NCI-H1092 treated with DMSO at 0.1 percent for 48 hours (cell line): ENCODE measurements around the gene MMP1.

Experiments
- DNase-seq: peaks from one replicate; lab custom pipeline; 2025; lab: John Stamatoyannopoulos, UW

Gene MMP1

DNA sequence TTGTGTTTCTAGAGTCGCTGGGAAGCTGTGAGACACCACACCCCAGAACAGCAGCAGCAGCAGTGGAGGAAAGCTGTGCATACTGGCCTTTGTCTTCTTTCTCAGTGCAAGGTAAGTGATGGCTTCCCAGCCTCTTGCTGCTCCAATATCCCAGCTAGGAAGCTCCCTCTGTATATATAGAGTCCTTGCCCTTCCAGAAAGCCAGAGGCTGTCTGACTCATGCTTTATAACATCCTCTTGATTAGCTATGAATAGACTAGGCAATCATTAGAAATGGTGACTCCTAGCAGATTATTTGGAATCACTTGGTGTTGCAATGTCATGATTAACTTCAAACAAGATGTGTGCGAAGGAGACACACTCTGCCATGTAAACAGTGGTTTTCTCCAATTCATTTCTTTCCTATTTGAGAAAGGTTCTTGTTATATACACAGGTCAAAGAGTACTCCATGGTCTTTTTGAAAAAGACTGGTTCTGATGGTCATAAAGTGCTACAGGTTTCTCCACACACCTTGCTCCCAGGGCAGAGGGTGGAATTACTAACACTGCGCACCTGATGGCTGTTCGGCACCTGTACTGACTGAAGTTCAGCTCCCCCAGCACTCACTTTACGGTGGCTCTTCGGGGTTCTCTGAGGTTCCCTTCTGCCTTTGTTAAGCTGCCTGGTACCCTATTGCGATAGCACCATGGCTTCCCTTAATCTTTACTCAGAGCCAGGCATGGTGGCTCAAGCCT lies at the start of gene MMP1:
MMP1 (minus strand) TSS at position 149 of the 735 bp plus-strand sequence; CDS start at position 81, 68 bp downstream.
- DNase-seq = no peak

DNA sequence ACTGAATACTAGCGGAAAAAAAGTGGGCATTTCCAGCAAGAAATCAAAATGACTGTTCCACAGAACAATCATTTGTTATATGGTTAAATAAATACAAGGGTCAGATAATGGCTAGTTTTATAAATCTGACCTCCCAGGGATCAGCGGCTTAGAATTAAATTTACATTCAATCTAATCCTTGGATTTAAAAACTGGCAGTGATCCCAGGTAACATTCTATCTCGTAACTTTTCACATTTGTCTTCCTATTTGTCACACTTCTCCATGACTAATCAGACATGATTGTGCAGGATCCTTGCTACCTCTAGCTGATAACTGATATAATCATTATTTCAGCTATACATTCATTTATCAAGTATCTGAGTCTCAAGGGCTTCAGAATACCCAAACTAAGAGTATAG lies 48.3 kb upstream of the MMP1 start:
- DNase-seq = no peak

DNA sequence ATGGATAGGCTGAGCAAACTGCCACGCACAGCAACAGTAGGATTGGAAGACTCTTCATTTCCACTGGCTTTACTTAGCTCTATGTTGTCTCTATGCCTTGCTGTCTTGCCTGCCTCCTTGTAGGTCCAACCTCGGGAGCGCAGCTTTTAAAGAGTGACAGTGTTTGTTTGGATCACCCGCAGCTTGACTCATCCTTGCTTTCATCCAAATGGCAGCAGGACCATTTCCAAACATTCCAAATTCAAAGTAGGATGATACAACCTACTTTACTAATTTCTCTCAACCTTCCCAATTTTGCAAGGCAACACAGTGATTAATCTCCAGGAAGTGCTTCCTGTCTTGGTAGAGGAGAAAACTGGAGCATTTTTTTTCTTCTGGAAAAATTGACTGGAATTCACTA lies 45.5 kb upstream of the MMP1 start, which contains the start of gene MMP3:
MMP3 (minus strand) TSS at position 121 of the 400 bp plus-strand sequence; CDS start at position 58, 63 bp downstream.
- no peak for DNase-seq

DNA sequence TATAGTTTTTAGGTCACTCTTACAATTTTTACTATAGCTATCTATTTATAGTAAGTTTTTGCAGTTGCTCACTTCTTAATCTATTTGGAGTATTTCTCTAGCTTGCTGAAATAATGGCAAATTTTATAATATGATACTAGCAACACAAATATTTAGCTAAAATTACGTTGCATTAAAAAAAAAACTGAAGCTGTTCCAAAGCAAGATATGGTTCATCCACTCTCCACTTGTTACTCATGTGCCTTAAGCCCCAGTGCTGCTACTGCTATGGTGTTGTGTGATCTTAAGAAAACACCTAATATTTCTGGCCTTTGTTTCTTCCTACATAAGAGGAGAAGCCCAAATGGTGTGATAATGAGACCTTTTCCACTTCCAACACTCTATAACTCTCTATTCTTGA lies 45.0 kb upstream of the MMP1 start:
- no peak for DNase-seq

DNA sequence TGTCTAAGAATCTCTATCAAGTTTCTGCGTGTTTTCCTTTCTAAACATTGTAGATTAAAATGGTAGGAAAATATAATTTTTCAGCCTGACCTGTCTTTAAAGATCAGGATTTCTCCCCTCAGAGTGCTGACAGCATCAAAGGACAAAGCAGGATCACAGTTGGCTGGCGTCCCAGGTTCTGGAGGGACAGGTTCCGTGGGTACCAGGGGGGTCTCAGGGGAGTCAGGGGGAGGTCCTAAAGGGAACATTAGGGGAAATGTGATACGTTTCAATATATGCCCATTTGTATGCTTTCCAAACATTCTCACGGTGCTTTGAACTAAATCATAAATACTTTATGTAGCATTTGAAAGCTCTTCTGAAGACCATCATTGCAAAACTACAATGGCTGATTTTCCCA lies 42.1 kb upstream of the MMP1 start:
- DNase-seq = no peak

DNA sequence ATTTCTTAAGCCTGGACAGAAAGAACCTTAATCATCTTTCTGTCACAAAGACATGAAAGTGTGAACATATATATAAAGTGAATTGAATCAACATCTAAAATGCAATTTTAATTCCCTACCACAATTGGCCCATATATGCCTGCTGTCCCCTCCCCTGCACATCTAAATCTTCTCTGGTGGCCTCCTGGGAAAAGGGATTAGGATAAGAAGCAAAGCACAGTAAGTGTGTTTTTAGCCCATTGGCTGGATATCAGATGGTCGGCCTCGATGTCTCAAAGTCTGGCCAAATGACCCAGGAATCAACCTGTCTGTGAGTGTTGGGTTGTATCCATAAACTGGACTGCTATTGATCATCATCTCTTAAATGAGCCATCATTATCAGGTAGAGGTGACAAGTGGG lies 39.7 kb upstream of the MMP1 start:
- DNase-seq = no peak

DNA sequence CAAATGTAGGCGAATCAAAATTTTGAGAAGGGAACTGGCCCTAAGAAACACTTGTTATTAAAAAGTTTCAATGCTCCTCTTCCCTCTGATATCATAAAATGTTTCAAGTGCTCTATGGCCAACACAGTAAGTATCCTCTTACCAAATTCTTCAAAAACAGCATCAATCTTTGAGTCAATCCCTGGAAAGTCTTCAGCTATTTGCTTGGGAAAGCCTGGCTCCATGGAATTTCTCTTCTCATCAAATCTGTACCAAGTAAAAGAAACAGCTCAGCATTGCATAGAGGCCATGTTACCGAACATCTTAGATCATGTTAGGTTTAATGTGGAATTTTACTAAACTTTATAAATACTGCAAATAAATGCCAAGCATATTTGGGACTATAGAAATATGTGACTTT lies 39.2 kb upstream of the MMP1 start:
- no peak for DNase-seq

DNA sequence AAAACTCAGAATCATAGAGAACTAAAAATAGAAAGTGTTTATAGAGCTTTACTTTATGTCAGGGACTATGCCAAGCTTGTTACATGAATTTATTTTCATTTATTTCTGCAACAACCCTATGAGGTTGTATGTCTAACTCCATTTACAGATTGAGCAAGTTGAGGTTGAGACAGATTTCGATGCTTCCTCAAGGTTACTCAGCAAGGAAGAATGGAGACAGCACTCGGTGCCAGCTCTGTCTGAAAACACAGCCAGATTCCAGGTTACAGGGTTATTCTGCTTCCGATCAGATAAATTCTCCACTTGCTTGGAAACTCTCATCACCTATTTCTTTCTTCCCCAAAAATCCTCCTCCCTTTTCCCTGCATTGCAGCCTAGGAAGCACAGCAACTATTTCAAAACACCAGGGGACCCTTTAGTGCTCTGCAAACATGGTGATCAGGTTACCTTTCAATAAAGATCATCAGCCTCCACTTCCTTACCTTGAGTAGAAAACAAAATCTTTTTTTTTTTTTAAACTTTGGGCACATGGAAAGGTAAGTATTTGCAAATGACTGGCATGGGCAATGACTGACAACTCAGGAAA lies 38.4 kb upstream of the MMP1 start:
- no peak for DNase-seq

DNA sequence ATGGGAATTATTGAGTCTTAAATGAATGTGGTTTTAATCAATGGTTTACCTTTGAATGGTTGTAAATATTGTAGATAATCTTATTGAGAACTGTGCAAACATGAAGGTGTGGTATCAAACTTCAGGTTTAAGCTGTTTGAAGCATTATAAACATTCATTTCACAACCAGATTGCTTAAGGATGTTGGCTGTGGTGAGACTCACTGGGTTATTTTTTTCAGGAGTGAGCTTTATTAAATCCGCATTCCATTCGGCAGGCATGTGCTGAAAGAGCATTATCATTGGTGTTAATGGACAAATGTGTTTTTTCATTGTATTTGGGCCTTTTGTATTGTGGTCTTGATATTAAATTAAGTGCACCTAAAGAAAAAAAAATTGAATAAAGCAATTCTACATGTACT lies 35.8 kb upstream of the MMP1 start:
- no peak for DNase-seq

DNA sequence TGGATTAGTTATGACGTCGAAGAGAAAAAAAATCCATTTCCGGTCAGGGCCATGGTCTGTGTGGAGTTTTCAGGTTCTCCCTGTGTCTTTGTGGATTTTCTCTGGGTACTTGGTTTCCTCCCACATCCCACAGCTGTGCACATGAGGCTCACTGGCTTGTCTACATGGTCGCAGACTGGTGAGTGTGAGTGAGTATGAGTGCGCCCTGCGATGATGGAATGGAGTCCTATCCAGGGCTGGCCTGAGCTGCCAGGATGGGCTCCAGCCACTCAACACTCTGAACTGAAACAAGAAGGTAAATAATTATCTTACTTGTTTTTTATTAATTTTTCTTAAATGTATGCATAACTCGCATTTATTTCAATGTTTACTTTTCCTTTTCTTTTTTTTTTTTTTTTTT lies 34.7 kb upstream of the MMP1 start:
- DNase-seq = no peak

DNA sequence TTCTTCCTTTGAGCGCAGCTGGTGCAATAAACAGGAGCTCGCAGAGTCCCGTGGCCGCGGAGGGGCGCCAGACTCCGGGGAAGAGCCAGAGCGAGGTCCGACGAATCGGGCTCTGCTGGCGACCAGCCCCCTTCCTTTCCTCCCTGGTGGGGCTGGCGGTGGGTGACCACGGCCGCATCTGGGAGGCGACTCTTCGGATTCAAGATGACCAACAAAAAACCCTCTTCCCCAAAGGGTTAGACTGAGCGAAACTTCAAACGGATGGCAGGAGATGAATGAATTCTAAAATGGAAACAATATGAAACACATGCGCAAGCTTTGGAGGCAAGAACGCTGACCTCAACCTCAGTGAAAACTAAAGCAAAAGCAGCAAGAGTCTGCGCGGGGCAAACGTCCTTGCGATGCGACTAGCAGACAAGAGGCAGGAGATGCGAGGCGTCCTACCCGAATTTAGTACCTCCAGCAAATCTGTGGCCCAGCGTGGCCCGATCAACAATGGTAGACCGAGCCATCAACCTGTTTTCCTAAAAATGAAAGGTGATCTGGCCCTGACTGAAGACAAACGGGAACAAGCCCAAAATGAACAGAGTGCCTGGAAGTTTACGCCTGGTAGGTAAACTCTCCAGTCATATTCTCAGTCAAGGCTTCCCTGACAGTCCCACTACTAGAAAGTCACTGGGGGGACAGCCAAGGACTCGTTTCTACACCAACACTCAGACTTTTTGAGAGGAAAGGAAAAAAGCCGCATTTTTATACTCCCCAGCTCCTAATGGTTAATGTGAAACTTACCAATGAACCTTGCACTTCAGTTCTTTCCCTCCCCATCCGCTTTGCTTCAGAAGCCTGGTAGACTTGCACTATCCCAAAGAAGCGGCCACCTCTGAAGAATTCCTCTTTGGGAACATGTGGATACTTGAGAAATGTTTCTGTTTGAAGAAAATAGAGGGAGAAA lies 33.8 kb upstream of the MMP1 start:
- no peak for DNase-seq

DNA sequence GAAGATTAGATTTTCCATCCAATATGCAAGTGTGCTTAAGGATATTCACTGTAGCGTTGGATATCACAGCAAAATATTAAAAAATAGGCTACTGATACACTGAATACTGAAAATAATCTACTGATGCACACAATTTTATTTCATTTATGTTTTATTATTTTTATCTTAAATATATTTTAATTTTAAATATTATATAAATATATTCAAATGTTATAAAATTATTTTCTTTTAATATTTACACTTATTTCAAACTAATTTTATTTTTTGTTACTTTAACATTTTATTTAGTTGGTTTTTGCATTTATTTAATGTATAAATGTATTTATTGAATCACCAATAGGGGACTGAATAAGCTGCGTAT lies 33.1 kb upstream of the MMP1 start:
- no peak for DNase-seq

DNA sequence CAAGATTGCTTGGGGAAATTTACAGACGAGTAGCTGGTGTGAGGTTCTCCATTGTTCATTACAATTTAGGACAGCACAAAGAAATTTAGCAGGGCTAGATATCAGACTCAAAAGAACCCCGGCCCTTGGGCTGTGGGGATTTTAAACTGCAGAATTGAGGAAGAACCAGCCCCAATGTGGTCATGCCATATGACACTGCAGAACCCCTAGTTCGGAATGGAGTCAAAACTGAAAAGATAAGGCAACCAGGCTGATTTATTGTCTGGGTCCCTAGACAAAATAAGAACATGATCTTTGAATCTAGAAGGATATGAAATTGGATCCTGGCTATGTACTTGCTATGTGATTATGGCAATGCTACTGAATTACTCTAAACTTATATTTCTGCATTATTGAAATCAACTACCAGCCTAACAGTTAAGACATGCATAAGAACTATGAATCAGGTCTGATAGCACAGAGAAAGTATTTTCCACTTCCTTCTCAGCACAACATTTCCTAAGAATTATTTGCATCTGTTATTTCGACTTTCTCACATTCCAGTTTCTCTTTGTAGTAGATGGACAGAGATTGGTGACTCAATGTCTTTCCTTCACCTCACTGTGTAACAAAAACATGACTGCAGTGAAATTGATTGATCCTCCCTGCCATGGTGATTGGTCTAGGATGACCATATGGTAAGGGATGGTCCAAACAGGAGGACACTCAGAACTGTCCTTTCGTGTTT lies 32.2 kb upstream of the MMP1 start:
- no peak for DNase-seq

DNA sequence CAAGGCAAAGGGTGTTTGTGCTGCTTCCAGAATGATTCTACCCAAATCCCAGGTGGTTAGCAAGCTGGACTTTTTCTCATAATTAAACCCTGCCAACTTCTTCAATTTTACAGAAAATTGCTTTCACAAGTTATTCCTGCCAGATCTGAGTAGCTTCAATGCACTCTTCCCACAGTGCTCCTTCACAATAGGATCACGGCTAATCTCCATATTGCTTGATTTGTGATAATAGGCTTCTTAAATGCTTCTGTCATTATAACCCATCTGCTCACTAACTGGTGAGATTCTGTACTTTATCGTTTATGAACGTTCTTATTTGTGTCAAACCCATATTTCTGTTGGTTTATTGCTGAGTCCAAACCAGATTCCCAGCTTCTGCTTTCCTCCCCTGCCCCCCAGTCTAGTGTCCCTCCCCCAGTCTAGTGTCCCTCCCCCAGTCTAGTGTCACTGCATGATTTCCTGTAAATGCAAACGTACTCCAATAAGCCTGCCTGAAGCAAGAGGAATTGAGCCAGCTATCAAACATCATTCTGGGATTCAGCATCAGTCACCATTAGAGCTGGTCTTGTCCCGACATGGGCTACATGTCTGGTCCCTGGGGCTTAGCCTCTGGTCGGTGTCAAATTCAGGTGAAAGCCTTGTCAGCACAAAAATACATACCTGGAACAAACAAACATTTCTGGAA lies 31.5 kb upstream of the MMP1 start:
- DNase-seq = no peak

DNA sequence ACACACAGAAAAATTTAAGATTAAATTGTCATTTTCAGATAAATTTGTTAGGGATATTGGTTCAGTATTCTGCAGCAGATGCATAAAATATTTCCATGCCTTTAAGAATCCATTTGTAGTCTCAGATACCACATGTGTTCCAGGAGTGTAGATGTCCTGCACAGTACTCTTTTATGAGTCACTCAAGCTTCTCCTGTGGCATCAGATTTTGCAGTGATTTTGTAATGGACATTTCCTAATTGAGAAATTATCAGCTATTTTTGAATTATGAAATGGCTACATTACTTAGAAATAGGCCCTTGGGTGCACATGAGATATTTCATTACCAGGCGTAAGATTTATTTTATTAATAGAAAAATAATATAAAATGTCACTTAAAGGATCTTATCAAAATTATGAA lies 26.6 kb upstream of the MMP1 start:
- no peak for DNase-seq

DNA sequence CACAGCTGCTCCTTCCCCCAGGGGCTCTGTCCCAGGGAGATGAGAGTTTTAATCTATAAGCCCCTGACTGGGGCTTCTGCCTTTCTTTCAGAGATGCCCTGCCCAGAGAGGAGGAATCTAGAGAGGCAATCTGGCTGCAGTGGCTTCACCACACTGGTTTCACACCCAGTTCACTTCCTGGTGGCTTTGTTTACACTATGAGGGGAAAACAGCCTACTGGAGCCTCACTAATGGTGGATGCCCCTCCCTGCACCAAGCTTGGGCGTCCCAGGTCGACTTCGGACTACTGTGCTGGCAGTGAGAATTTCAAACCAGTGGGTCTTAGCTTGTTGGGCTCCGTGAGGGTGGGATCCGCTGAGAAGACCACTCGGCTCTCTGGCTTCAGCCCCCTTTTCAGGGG lies 21.5 kb upstream of the MMP1 start:
- no peak for DNase-seq

DNA sequence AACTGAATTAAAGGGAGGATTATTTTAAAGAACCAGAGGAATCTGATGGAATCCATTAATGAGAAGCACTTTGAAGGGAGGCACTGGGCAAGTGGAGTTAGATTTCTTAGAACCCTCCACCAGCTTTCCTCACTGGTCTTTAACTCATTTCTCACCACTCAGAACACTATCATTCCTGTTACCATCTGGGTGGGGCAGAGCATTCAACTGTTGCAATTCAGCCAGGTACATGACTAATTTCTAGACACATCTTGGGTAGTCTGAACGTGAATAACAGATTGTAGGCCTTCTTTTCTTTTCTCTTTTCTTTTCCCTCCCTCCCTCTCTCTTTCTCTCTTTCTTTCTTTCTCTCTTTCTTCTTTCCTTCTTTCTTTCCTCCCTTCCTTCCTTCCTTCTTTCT lies 15.5 kb upstream of the MMP1 start:
- DNase-seq = no peak

DNA sequence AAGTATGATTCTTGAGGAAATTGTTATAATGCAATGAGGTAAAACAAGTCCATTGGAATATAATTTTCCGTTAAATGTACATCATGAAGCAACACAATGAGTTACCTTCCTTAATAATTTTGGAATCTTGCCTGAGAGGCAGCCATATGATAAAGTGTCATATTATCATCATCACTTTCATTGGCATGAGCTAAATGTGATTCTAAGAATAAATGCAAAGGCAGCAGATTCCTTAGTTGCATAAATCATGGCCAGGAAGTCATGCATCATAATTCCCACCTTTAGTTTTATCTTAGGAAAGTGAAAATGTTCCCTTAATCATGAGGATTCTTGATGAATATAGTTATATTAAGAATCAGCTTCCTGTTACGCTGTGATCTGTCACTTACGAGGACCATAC lies 14.2 kb upstream of the MMP1 start:
- DNase-seq = no peak

DNA sequence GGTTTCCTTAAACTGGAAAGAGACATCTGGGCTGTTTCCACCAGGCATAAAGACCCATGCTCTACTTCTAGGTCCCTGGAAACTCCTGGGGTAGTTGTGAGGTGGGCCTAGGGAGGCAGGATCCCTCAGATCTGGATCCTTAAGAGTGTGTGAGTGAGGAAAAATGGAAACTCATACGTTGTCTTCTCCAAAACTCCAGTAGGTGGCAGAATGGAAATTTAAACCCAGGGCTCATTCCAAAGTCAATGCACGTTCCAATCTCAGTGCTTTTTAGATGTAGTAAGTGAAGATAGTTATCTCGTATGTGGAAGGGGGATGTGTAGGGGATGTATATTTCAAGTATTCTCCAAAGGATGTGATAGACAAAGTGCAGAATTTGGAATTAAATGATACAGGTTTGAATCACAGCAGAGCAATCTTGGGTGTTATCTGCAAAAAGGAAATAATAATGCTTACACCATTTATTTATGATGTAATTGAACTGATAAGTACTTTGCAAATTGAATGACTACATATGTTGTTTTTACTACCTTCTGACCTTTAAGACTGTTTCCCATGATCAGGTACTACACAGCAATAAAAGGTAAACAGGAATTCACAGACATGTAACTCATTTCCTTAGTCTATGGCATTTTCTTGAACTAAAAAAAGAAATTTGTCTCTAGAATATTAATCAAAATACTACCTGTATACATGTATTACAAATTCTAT lies 13.1 kb upstream of the MMP1 start:
- peak; percentile 4 for DNase-seq

DNA sequence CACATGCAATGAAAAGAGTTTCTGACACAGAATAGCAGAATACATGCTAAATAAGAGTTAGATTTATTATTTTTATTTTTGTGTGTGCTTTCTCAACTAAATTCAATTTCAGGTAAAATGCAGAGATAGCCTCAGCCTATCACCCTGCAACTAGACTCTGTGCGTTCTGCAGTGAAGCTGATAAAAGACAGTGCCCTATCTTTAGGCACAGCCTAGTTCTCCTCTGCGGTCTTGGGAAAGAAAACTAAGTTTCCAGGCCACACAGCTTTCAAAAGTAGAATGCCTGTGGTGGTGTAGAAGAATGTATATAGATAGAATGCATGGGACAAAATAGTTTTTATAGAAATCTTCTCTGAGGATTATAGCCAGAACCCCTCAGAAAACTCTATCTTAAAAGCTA lies 12.0 kb upstream of the MMP1 start:
- DNase-seq = no peak

DNA sequence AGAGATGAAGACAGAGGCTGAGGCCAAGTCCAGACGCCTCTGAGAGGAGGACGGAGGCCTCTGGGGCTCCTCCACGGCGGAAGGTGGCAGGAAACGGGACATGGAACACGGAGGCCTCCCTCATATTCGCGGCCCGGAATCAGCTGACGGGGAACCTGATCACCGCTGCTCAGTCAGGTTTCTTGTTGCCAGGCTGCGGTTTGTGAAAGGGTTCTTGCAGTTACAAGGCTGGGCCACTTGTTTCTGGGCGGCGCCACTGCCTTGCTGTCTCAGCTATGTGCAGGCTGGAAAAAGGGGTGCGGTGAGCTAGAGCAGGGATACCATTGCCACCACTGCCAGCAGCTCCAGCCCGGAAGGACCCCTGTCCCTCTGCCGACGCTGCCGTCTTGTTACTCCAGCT lies 10.0 kb upstream of the MMP1 start:
- DNase-seq = no peak
